Left lobe of liver (tissue), 2 donors: ENCODE results near the gene TOP3B. TPM values are rescaled to one million over a fixed set of nuclear protein-coding genes. Genes with fewer than 3 reads are reported as not detected.
"Not testable (repeated sequence)": the region's sequence is repeated elsewhere in the genome, so short reads cannot be mapped to it uniquely, and the experiment has no call there.

Experiments used
- ATAC-seq: fragments of 200-7000 bp; cut with Tn5 transposase; one replicate; pipeline ENCODE4 v1.9.1; 2020; ENCODE audit warnings: mild to moderate bottlenecking, moderate library complexity
- DNase-seq: peaks from one replicate; pipeline ENCODE4 v3.0.0-alpha.2; 2020; ENCODE audit warnings: low spot score
- total RNA-seq: library from RNA; stranded (reverse); gene quantifications from one replicate; pipeline ENCODE4 v1.2.1, GENCODE V29; 2021
- donor health status: DM: no; HTN: no; CAD: no; lungs with moderate emphysema.
- donor health status: DM: no; HTN: yes; CAD: no.

Gene TOP3B
- total RNA-seq, 1 donor from 2014 or later, result 24.0 TPM

DNA sequence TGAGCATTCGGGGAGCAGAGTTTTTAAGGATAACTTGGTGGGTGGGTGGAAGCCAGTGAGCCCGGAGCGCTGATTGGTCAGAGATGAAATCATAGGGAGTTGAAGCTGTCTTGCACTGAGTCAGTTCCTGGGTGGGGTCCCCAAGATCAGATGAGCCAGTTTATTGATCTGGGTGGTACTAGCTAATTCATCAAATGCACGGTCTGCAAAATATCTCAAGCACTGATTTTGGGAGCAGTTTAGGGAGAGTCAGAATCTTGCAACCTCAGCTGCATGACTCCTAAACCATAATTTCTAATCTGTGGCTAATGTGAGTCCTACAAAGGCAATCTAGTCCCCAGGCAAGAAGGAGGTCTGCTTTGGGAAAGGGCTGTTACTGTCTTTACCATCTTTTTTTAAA, 72.2 kb downstream of the TOP3B start:
- ATAC-seq, result not testable (repeated sequence)

DNA sequence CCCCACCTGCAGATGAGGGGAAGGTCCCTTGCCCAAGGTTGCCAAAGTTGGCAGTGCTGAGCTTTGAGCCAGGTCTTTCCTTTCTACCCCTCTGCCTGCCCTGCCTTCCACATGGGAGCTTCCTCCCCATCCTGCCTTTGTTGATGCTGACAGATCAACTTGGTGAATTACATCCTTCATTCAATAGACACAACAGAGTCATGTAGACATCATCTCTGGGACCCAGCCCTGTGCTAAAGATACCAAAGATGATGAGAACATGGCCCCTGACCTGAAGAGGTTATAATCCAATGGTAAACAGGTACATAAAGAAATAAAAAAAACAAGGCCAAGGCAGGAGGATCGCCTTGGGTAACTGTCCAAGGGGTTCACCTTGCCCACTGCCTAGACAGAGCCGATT, 72.7 kb downstream of the TOP3B start:
- no peak for DNase-seq
- no peak for ATAC-seq

More for the DNA sequence above, 72.2 kb downstream of the TOP3B start:
- not testable (repeated sequence) for DNase-seq

DNA sequence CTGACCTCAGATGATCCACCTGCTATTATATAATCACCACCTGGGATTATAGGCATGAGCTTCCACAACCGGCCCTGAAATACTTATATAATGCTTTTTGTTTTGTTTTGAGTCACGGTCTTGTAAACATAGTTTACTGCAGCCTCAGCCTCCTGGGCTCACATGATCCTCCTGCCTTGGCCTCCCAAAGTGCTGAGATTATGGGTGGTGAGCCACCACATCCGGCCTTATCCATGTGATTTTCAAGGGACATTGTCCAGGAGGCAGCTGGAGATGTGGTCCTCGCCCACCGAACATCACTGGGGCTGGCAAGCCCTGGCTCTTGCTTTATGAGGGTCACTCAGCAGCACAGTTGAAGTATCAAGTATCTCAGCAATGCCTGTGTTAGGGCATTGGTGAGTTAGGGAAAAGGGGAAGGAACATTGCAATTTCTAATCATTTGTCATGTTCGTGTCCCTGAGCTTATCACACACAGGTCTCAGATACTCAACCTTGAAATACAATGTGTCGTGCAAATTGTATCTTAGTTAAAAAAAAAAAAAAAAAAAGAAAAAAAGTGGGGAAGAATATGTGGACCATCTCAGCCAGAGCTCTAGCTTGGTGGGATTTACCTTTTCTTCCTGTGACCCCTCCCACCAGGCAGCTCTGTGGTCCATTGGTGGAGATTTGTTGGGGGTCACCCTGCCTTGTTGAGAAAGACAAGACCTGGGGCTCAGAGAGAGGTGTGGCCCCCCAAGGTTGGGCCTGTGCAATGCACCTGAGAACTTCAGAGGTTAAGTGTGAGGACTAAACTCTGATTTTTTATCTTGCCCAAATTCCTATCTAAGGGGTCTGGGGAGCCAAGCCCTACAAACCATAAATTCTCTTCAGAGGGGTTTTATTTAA, 74.7 kb downstream of the TOP3B start:
- DNase-seq, result no peak
- no peak for ATAC-seq

Other genes with a start within 250 kb of the TOP3B start
- 2.4 TPM for gene YPEL1, start 247.0 kb downstream of the TOP3B start, total RNA-seq
- gene MAPK1, start 115.1 kb downstream of the TOP3B start, total RNA-seq, result 54.3 TPM
- 8.4 TPM for gene PPM1F, start 29.9 kb downstream of the TOP3B start, total RNA-seq